ENCODE measurements around the gene OCRL.

GRCh38 chrX:129512409-129512808 lies 27.6 kb upstream of the OCRL start:
- TF ChIP-seq CTCF (IDR thresholded peaks at IDR 0.05; ENCODE audit: borderline replicate concordance, extremely low read depth, low read length, poor library complexity, severe bottlenecking), result no peak
- TF ChIP-seq EZH2 (IDR thresholded peaks at IDR 0.05; ENCODE audit: borderline replicate concordance, low read depth, low read length, severe bottlenecking), result no peak
